ENCODE results near the gene PAX2. TPM values are rescaled to one million over a fixed set of nuclear protein-coding genes. Genes with fewer than 3 reads are reported as not detected.

The PAX2 gene
- total and polyA plus RNA-seq, 9 donors: 0.05 TPM; not detected in 8

DNA sequence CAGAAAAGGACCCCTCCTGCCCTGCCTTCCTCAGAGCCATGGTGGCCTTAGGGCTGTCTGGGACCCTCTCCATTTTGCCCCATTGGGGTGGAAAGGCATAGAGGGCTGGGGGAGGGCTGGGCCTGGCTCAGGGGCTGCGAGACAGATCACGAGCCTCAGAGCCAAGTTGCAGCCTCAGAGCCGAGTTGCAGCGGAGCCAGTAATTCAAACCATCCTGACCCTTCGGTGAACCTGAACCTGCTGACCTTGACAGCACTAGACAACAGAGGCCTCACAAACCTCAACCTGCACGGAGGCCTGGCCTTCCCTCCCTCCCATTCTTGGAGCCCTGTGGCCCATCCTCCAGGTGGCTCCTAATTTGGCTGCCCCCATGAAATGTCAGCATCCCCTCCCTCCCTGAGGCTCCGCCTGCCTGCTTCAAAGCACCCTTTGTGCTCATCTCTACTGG lies 45.4 kb downstream of the PAX2 start:
- Histone ChIP-seq H3K27ac (ENCODE audit: low read length) (no peak overlapping the region), H3K4me3 (ENCODE audit: low read length) (no peak overlapping the region), H3K27me3 (ENCODE audit: control insufficient read depth, insufficient read depth, low read length) (peaks cover 38% of the 10 kb centered on the region), H3K9me3 (replicated peaks; ENCODE audit: control insufficient read depth, low read depth, low read length) (no peaks in the 10 kb centered on the region), H3K4me1 (ENCODE audit: control insufficient read depth, insufficient read depth, low read length) (peaks cover 7% of the 10 kb centered on the region), H3K36me3 (ENCODE audit: control insufficient read depth, insufficient read depth, low read length) (no peaks in the 10 kb centered on the region)
- DNase-seq: peak; percentile 5
- 17% methylated on average over 5 of the region's 7 CpGs for WGBS (ENCODE audit: insufficient coverage)

DNA sequence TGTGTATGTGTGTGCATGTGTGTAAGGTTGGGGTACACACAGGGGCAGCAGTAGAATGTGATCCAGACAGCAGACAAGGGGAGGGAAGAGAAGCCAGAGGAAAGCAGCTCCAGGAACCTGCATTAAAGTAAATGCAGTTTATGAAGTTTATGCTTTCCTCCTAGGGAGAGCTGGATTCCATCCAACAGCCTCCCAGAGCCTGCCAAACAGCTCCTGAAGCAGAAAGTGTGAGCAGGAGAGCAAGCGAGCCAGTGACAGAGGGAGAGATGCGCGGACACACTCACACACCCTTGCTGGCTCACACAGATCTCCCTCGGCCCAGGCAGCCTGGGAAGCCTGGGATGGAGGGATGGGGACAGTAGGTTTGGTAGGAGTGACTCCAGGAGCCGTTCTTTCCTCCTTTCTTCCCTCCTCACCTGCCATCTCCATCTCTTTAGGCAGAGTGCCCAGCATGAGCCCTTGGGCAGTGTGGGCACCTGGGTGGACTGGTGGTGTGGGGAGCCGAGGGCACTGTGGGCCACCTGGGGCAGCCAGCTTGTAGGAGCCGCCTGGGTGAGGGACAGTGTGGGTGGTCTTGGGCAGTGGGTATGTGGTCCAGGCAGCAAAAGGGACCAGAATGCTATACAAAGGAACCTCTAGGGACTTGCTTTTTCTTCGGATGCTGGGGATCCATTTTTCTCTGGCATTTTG lies 46.1 kb downstream of the PAX2 start:
- no peaks in the 10 kb centered on the region for H3K9me3 ChIP-seq (replicated peaks; ENCODE audit: control insufficient read depth, low read depth, low read length)
- 61% methylated on average over 3 of the region's 8 CpGs for WGBS (ENCODE audit: insufficient coverage)
- H3K27ac ChIP-seq (ENCODE audit: low read length): no peak overlapping the region
- peaks cover 7% of the 10 kb centered on the region for H3K4me1 ChIP-seq (ENCODE audit: control insufficient read depth, insufficient read depth, low read length)
- DNase-seq: peak; percentile 52
- H3K27me3 ChIP-seq (ENCODE audit: control insufficient read depth, insufficient read depth, low read length): peaks cover 38% of the 10 kb centered on the region
- H3K36me3 ChIP-seq (ENCODE audit: control insufficient read depth, insufficient read depth, low read length): no peaks in the 10 kb centered on the region
- H3K4me3 ChIP-seq (ENCODE audit: low read length): no peak overlapping the region

DNA sequence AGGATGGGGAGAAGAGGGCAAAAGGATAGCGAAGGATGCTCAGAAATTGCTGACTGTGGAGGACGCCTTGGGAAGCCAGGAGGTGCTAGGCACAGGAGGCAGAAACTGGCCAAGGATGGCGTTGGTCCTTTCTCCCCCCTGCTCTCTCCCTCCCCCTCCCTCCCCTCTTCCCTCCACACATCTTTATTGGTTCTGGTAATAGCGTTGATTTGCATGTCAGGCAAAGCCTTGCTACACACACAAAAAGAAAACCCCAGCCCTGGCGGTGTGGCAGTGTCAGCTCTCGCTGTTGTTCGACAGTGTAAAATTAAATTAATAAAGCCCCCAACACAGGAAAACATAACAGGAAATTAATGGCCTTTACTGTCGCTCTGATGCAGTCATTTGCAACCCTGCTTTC lies 47.2 kb downstream of the PAX2 start:
- 66% methylated on average over 4 of the region's 8 CpGs for WGBS (ENCODE audit: insufficient coverage)
- Histone ChIP-seq H3K4me3 (ENCODE audit: low read length) (no peak overlapping the region), H3K9me3 (replicated peaks; ENCODE audit: control insufficient read depth, low read depth, low read length) (no peaks in the 10 kb centered on the region), H3K27ac (ENCODE audit: low read length) (no peak overlapping the region), H3K4me1 (ENCODE audit: control insufficient read depth, insufficient read depth, low read length) (peaks cover 7% of the 10 kb centered on the region), H3K27me3 (ENCODE audit: control insufficient read depth, insufficient read depth, low read length) (peaks cover 32% of the 10 kb centered on the region), H3K36me3 (ENCODE audit: control insufficient read depth, insufficient read depth, low read length) (no peaks in the 10 kb centered on the region)
- DNase-seq: no peak

DNA sequence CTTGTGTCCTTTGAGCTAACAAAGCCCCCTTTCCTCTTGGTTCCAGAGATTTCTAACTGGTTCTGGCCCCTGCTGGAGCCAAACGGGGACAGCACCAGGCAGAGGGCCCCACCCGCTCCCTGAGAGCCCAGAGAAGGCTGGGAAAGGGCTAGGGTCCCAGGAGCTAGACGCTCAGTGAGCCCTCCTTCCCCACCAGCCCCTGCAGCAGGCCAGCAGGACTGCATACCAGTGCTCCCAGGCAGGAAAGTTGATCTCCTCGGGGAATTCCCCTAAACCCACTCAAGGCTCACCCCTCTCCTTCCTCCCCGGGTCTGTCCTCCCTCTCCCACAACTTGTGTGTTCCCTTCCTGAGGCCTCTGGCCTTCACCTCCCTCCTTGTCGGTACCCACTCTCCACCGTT lies 47.7 kb downstream of the PAX2 start:
- Histone ChIP-seq H3K27me3 (ENCODE audit: control insufficient read depth, insufficient read depth, low read length) (peaks cover 28% of the 10 kb centered on the region), H3K4me1 (ENCODE audit: control insufficient read depth, insufficient read depth, low read length) (peaks cover 7% of the 10 kb centered on the region), H3K36me3 (ENCODE audit: control insufficient read depth, insufficient read depth, low read length) (no peaks in the 10 kb centered on the region), H3K4me3 (ENCODE audit: low read length) (no peak overlapping the region), H3K9me3 (replicated peaks; ENCODE audit: control insufficient read depth, low read depth, low read length) (no peaks in the 10 kb centered on the region), H3K27ac (ENCODE audit: low read length) (no peak overlapping the region)
- DNase-seq: no peak
- WGBS (ENCODE audit: insufficient coverage): 41% methylated on average over 5 of the region's 7 CpGs

DNA sequence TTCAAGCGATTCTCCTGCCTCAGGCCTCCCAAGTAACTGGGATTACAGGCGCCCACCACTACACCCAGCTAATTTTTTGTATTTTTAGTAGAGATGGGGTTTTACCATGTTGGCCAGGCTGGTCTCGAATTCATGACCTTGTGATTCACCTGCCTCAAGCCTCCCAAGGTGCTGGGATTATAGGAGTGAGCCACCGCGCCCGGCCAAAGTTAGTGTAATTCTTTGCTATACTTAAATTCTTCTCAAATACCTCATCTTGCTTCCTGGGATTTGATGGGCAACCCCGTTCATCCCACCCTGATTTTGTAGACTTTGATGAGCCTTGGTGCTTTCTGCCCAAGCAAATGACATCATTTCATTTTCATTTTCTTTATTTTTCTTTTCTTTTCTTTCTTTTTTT lies 54.5 kb downstream of the PAX2 start:
- WGBS (ENCODE audit: insufficient coverage): 67% methylated on average over 1 of the region's 7 CpGs
- Histone ChIP-seq H3K4me1 (ENCODE audit: control insufficient read depth, insufficient read depth, low read length) (no peaks in the 10 kb centered on the region), H3K27me3 (ENCODE audit: control insufficient read depth, insufficient read depth, low read length) (peaks cover 45% of the 10 kb centered on the region)

DNA sequence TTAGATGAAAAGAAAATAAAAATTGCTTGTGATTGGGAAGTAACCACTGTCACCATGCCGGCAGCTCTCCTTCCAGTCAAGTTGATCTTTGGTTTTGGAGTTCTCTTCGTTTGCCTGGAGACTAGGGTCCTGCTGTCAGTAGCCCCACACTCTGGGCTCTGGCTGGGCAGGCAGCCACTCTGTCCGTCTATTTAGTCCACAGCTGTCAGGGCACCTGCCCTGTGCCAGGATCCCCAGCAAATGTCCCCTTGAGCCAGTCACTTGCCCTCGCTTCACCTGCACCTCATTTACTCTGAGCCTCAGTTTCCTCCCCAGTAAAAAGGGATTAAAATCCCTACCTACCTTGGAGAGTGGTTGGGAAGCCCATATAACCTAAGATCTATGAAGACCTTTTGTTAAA lies 55.5 kb downstream of the PAX2 start:
- H3K4me1 ChIP-seq (ENCODE audit: control insufficient read depth, insufficient read depth, low read length): no peaks in the 10 kb centered on the region
- 62% methylated on average over 3 of the region's 4 CpGs for WGBS (ENCODE audit: insufficient coverage)
- peaks cover 54% of the 10 kb centered on the region for H3K27me3 ChIP-seq (ENCODE audit: control insufficient read depth, insufficient read depth, low read length)
- DNase-seq: no peak
- H3K27ac ChIP-seq (ENCODE audit: low read length): no peak overlapping the region
- H3K36me3 ChIP-seq (ENCODE audit: control insufficient read depth, insufficient read depth, low read length): no peaks in the 10 kb centered on the region
- H3K9me3 ChIP-seq (replicated peaks; ENCODE audit: control insufficient read depth, low read depth, low read length): no peaks in the 10 kb centered on the region
- no peak overlapping the region for H3K4me3 ChIP-seq (ENCODE audit: low read length)

More for the DNA sequence above, 54.5 kb downstream of the PAX2 start:
- Histone ChIP-seq H3K9me3 (replicated peaks; ENCODE audit: control insufficient read depth, low read depth, low read length) (no peaks in the 10 kb centered on the region), H3K36me3 (ENCODE audit: control insufficient read depth, insufficient read depth, low read length) (no peaks in the 10 kb centered on the region), H3K4me3 (ENCODE audit: low read length) (no peak overlapping the region), H3K27ac (ENCODE audit: low read length) (no peak overlapping the region)
- DNase-seq: no peak

DNA sequence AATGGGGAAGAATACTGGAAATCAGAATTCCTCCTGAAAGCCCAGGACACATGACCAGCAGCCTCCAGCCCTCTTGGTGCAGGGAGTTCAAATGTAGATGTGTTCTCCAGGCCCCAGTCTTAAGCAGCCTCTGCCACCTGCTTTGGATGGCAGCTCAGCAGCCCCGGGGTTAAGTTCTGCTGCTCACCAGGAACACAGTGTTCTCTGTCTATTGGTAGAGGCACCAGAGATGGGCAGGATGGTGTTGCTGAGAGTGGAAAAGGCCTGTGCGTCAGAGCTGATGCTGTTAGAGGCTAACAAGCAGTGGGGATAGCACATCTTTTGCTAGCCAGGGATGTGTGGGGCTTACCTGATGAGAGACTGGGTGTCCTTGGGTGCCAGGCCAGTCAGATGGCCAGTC lies 56.8 kb downstream of the PAX2 start:
- Histone ChIP-seq H3K27ac (ENCODE audit: low read length) (no peak overlapping the region), H3K4me3 (ENCODE audit: low read length) (no peak overlapping the region), H3K27me3 (ENCODE audit: control insufficient read depth, insufficient read depth, low read length) (peaks cover 64% of the 10 kb centered on the region), H3K36me3 (ENCODE audit: control insufficient read depth, insufficient read depth, low read length) (no peaks in the 10 kb centered on the region), H3K4me1 (ENCODE audit: control insufficient read depth, insufficient read depth, low read length) (no peaks in the 10 kb centered on the region), H3K9me3 (replicated peaks; ENCODE audit: control insufficient read depth, low read depth, low read length) (no peaks in the 10 kb centered on the region)
- WGBS (ENCODE audit: insufficient coverage): 42% methylated on average over 2 of the region's 2 CpGs
- no peak for DNase-seq

DNA sequence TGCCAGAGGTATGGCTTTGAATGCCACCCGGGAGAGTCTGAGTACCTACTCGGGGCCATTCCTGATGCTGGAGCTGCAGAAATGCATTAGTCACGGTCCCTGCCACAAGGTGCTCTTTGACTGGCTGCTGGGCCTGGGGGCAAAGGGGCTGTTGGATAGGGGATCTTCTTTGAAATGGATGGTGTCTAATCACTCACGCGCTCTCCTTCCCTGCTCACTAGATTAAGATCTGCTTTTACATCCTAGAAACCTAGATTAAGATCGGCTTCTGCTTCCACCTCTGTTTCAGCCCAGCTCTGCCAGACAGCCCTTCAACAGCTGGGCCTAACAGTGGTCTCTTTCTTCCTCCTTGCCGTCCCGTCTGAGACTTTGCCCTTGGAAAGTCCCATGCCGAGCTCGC lies 57.2 kb downstream of the PAX2 start:
- H3K27me3 ChIP-seq (ENCODE audit: control insufficient read depth, insufficient read depth, low read length): peaks cover 68% of the 10 kb centered on the region
- DNase-seq: no peak
- H3K4me1 ChIP-seq (ENCODE audit: control insufficient read depth, insufficient read depth, low read length): no peaks in the 10 kb centered on the region
- 52% methylated on average over 8 of the region's 10 CpGs for WGBS (ENCODE audit: insufficient coverage)
- H3K36me3 ChIP-seq (ENCODE audit: control insufficient read depth, insufficient read depth, low read length): no peaks in the 10 kb centered on the region
- no peaks in the 10 kb centered on the region for H3K9me3 ChIP-seq (replicated peaks; ENCODE audit: control insufficient read depth, low read depth, low read length)
- H3K27ac ChIP-seq (ENCODE audit: low read length): no peak overlapping the region
- no peak overlapping the region for H3K4me3 ChIP-seq (ENCODE audit: low read length)

DNA sequence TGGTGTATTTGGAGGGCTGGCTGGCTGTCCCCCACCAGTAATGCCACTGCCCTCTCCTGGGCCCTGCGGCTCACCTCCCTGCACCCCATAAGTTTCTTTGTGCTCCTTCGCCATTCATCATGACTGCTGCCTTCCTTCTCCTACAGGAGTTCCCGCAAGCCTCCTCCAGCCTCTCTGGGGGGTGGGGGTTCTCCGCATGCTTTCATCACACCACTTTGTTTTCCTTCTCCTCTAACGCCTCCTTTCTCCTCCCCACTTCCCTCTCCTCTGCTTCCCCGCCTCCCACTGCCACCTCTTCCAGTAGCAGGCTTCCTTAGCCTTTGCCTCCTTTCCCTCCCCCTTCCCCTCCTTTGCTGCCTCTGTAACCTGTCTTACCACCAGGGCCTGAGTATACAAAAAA lies 58.1 kb downstream of the PAX2 start:
- Histone ChIP-seq H3K4me3 (ENCODE audit: low read length) (no peak overlapping the region), H3K36me3 (ENCODE audit: control insufficient read depth, insufficient read depth, low read length) (no peaks in the 10 kb centered on the region), H3K4me1 (ENCODE audit: control insufficient read depth, insufficient read depth, low read length) (no peaks in the 10 kb centered on the region), H3K9me3 (replicated peaks; ENCODE audit: control insufficient read depth, low read depth, low read length) (no peaks in the 10 kb centered on the region), H3K27me3 (ENCODE audit: control insufficient read depth, insufficient read depth, low read length) (peaks cover 75% of the 10 kb centered on the region), H3K27ac (ENCODE audit: low read length) (no peak overlapping the region)
- DNase-seq: no peak
- WGBS (ENCODE audit: insufficient coverage): 33% methylated on average over 1 of the region's 6 CpGs

DNA sequence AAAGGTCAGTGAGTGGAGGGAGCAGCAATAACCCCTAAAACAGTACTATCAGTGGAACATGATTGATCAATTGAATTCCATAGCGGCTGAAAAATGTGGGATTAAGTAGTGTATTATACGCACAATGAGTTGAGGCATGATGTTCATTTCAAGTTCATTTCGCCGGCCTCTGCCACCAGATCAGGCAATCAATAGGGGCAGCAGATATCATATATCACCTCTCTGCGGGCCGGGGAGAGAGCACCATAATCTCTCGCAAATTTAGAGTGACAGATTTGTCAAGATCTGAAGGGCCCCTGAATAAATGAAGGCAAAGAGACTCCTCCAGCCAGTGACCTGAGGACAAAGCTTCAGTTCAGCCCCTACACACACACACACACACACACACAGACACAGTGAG lies 58.5 kb downstream of the PAX2 start:
- WGBS (ENCODE audit: insufficient coverage): 21% methylated on average over 3 of the region's 7 CpGs
- Histone ChIP-seq H3K36me3 (ENCODE audit: control insufficient read depth, insufficient read depth, low read length) (no peaks in the 10 kb centered on the region), H3K4me1 (ENCODE audit: control insufficient read depth, insufficient read depth, low read length) (no peaks in the 10 kb centered on the region), H3K4me3 (ENCODE audit: low read length) (no peak overlapping the region), H3K27ac (ENCODE audit: low read length) (no peak overlapping the region), H3K27me3 (ENCODE audit: control insufficient read depth, insufficient read depth, low read length) (peaks cover 76% of the 10 kb centered on the region), H3K9me3 (replicated peaks; ENCODE audit: control insufficient read depth, low read depth, low read length) (no peaks in the 10 kb centered on the region)
- no peak for DNase-seq

Data from muscle of leg (tissue), 11 donors.